ENCODE results near the gene COLEC12. TPM values are rescaled to one million over a fixed set of nuclear protein-coding genes. Genes with fewer than 3 reads are reported as not detected.
"Not testable (repeated sequence)": the region's sequence is repeated elsewhere in the genome, so short reads cannot be mapped to it uniquely, and the experiment has no call there.

The COLEC12 gene
- total and polyA plus RNA-seq, 5 donors from 2014 or later = not detected

GRCh38 chr18:410047-410455 lies 90.5 kb downstream of the COLEC12 start:
- no peak overlapping the region for H3K27ac Mint-ChIP-seq
- Histone ChIP-seq H3K27ac (ENCODE audit: insufficient read depth, low read length, poor library complexity, severe bottlenecking) (no peak overlapping the region), H3K4me3 (ENCODE audit: low read depth, low read length) (no peak overlapping the region), H3K9me3 (ENCODE audit: control insufficient read depth in 2 of 2, low read length in 2 of 2) (peaks cover 0 to 6% of the 10 kb centered on the region in 2 experiments), H3K36me3 (ENCODE audit: control insufficient read depth, insufficient read depth, low read length) (no peaks in the 10 kb centered on the region), H3K27me3 (ENCODE audit: control insufficient read depth, insufficient read depth, low read length) (no peaks in the 10 kb centered on the region), H3K4me1 (ENCODE audit: control insufficient read depth, insufficient read depth, low read length, poor library complexity, severe bottlenecking) (no peaks in the 10 kb centered on the region)
- peaks cover 9% of the 10 kb centered on the region for H3K27me3 Mint-ChIP-seq
- no peaks in the 10 kb centered on the region for H3K4me1 Mint-ChIP-seq
- DNase-seq (no peak), ATAC-seq (ENCODE audit: low read depth in 2 of 2) (no peak)
- no peaks in the 10 kb centered on the region for H3K36me3 Mint-ChIP-seq
- no peak overlapping the region for H3K4me3 Mint-ChIP-seq
- peaks cover 0 to 12% (median 5%) of the 10 kb centered on the region in 7 donors for H3K9me3 Mint-ChIP-seq

- H3K27ac ChIP-seq (ENCODE audit: insufficient read depth, low read length, poor library complexity, severe bottlenecking) = no peak overlapping the region
- H3K27me3 ChIP-seq (ENCODE audit: control insufficient read depth, insufficient read depth, low read length) = no peaks in the 10 kb centered on the region
- no peaks in the 10 kb centered on the region for H3K4me1 ChIP-seq (ENCODE audit: control insufficient read depth, insufficient read depth, low read length, poor library complexity, severe bottlenecking)
- H3K4me3 Mint-ChIP-seq = no peak overlapping the region
- no peaks in the 10 kb centered on the region for H3K36me3 ChIP-seq (ENCODE audit: control insufficient read depth, insufficient read depth, low read length)
- H3K4me3 ChIP-seq (ENCODE audit: low read depth, low read length) = no peak overlapping the region
- ATAC-seq (ENCODE audit: low read depth in 2 of 2) (no peak), DNase-seq (no peak)
- peaks cover 9% of the 10 kb centered on the region for H3K27me3 Mint-ChIP-seq
- no peaks in the 10 kb centered on the region for H3K4me1 Mint-ChIP-seq
- peaks cover 0 to 6% of the 10 kb centered on the region in 2 experiments for H3K9me3 ChIP-seq (ENCODE audit: control insufficient read depth in 2 of 2, low read length in 2 of 2)
- no peak overlapping the region for H3K27ac Mint-ChIP-seq
- no peaks in the 10 kb centered on the region for H3K36me3 Mint-ChIP-seq
- peaks cover 0 to 18% (median 4%) of the 10 kb centered on the region in 7 donors for H3K9me3 Mint-ChIP-seq
Observed at GRCh38 chr18:408367-408766, 92.1 kb downstream of the COLEC12 start.

GRCh38 chr18:407626-408224 lies 92.8 kb downstream of the COLEC12 start:
- Mint-ChIP-seq H3K36me3 (no peaks in the 10 kb centered on the region), H3K27me3 (peaks cover 9% of the 10 kb centered on the region), H3K9me3 (peaks cover 0 to 18% (median 6%) of the 10 kb centered on the region in 7 donors), H3K4me3 (no peak overlapping the region), H3K4me1 (no peaks in the 10 kb centered on the region), H3K27ac (no peak overlapping the region)
- Histone ChIP-seq H3K27me3 (ENCODE audit: control insufficient read depth, insufficient read depth, low read length) (no peaks in the 10 kb centered on the region), H3K9me3 (ENCODE audit: control insufficient read depth in 2 of 2, low read length in 2 of 2) (peaks cover 0 to 6% of the 10 kb centered on the region in 2 experiments), H3K27ac (ENCODE audit: insufficient read depth, low read length, poor library complexity, severe bottlenecking) (no peak overlapping the region), H3K4me1 (ENCODE audit: control insufficient read depth, insufficient read depth, low read length, poor library complexity, severe bottlenecking) (no peaks in the 10 kb centered on the region), H3K4me3 (ENCODE audit: low read depth, low read length) (no peak overlapping the region), H3K36me3 (ENCODE audit: control insufficient read depth, insufficient read depth, low read length) (no peaks in the 10 kb centered on the region)
- DNase-seq (no peak), ATAC-seq (ENCODE audit: low read depth in 2 of 2) (no peak)

GRCh38 chr18:407191-407590 lies 93.3 kb downstream of the COLEC12 start:
- ATAC-seq (ENCODE audit: low read depth in 2 of 2) (no peak), DNase-seq (no peak)
- Mint-ChIP-seq H3K9me3 (peaks cover 0 to 21% (median 6%) of the 10 kb centered on the region in 7 donors), H3K4me3 (no peak overlapping the region), H3K27me3 (peaks cover 9% of the 10 kb centered on the region), H3K27ac (no peak overlapping the region), H3K4me1 (no peaks in the 10 kb centered on the region), H3K36me3 (no peaks in the 10 kb centered on the region)
- no peaks in the 10 kb centered on the region for H3K36me3 ChIP-seq (ENCODE audit: control insufficient read depth, insufficient read depth, low read length)
- H3K9me3 ChIP-seq (ENCODE audit: control insufficient read depth in 2 of 2, low read length in 2 of 2) = peaks cover 0 to 6% of the 10 kb centered on the region in 2 experiments
- no peak overlapping the region for H3K27ac ChIP-seq (ENCODE audit: insufficient read depth, low read length, poor library complexity, severe bottlenecking)
- H3K4me3 ChIP-seq (ENCODE audit: low read depth, low read length) = no peak overlapping the region
- H3K27me3 ChIP-seq (ENCODE audit: control insufficient read depth, insufficient read depth, low read length) = no peaks in the 10 kb centered on the region
- no peaks in the 10 kb centered on the region for H3K4me1 ChIP-seq (ENCODE audit: control insufficient read depth, insufficient read depth, low read length, poor library complexity, severe bottlenecking)

GRCh38 chr18:406677-407076 lies 93.8 kb downstream of the COLEC12 start:
- Mint-ChIP-seq H3K4me1 (no peaks in the 10 kb centered on the region), H3K9me3 (peaks cover 0 to 21% (median 6%) of the 10 kb centered on the region in 7 donors), H3K4me3 (no peak overlapping the region), H3K27me3 (peaks cover 9% of the 10 kb centered on the region), H3K27ac (no peak overlapping the region), H3K36me3 (no peaks in the 10 kb centered on the region)
- DNase-seq (no peak), ATAC-seq (ENCODE audit: low read depth in 2 of 2) (no peak)
- H3K27ac ChIP-seq (ENCODE audit: insufficient read depth, low read length, poor library complexity, severe bottlenecking) = no peak overlapping the region
- H3K9me3 ChIP-seq (ENCODE audit: control insufficient read depth in 2 of 2, low read length in 2 of 2) = peaks cover 0 to 6% of the 10 kb centered on the region in 2 experiments
- no peaks in the 10 kb centered on the region for H3K36me3 ChIP-seq (ENCODE audit: control insufficient read depth, insufficient read depth, low read length)
- H3K27me3 ChIP-seq (ENCODE audit: control insufficient read depth, insufficient read depth, low read length) = no peaks in the 10 kb centered on the region
- no peaks in the 10 kb centered on the region for H3K4me1 ChIP-seq (ENCODE audit: control insufficient read depth, insufficient read depth, low read length, poor library complexity, severe bottlenecking)
- H3K4me3 ChIP-seq (ENCODE audit: low read depth, low read length) = no peak overlapping the region

GRCh38 chr18:405006-405405 lies 95.5 kb downstream of the COLEC12 start:
- not testable (repeated sequence) for H3K4me1 Mint-ChIP-seq; H3K36me3 Mint-ChIP-seq; H3K4me3 Mint-ChIP-seq; ATAC-seq (ENCODE audit: low read depth in 2 of 2); H3K36me3 ChIP-seq (ENCODE audit: control insufficient read depth, insufficient read depth, low read length); H3K27ac ChIP-seq (ENCODE audit: insufficient read depth, low read length, poor library complexity, severe bottlenecking); H3K27me3 Mint-ChIP-seq; H3K4me3 ChIP-seq (ENCODE audit: low read depth, low read length); H3K27ac Mint-ChIP-seq; DNase-seq; H3K9me3 ChIP-seq (ENCODE audit: control insufficient read depth in 2 of 2, low read length in 2 of 2); H3K4me1 ChIP-seq (ENCODE audit: control insufficient read depth, insufficient read depth, low read length, poor library complexity, severe bottlenecking); H3K27me3 ChIP-seq (ENCODE audit: control insufficient read depth, insufficient read depth, low read length)
- H3K9me3 Mint-ChIP-seq = peaks cover 0 to 21% (median 6%) of the 10 kb centered on the region in 7 donors

- Mint-ChIP-seq H3K27me3 (peaks cover 6% of the 10 kb centered on the region), H3K36me3 (no peaks in the 10 kb centered on the region), H3K27ac (no peak overlapping the region), H3K4me1 (no peaks in the 10 kb centered on the region), H3K9me3 (peaks cover 0 to 21% (median 6%) of the 10 kb centered on the region in 7 donors), H3K4me3 (no peak overlapping the region)
- Histone ChIP-seq H3K4me3 (ENCODE audit: low read depth, low read length) (no peak overlapping the region), H3K9me3 (ENCODE audit: control insufficient read depth in 2 of 2, low read length in 2 of 2) (peaks cover 0 to 6% of the 10 kb centered on the region in 2 experiments), H3K36me3 (ENCODE audit: control insufficient read depth, insufficient read depth, low read length) (no peaks in the 10 kb centered on the region), H3K27me3 (ENCODE audit: control insufficient read depth, insufficient read depth, low read length) (no peaks in the 10 kb centered on the region), H3K27ac (ENCODE audit: insufficient read depth, low read length, poor library complexity, severe bottlenecking) (no peak overlapping the region), H3K4me1 (ENCODE audit: control insufficient read depth, insufficient read depth, low read length, poor library complexity, severe bottlenecking) (no peaks in the 10 kb centered on the region)
- no peak for DNase-seq
- no peak for ATAC-seq (ENCODE audit: low read depth in 2 of 2)
Observed at GRCh38 chr18:404061-404636, 96.4 kb downstream of the COLEC12 start.

- peaks cover 0 to 21% (median 6%) of the 10 kb centered on the region in 7 donors for H3K9me3 Mint-ChIP-seq
Observed at GRCh38 chr18:402129-402528, 98.4 kb downstream of the COLEC12 start.

More at GRCh38 chr18:402129-402528, 98.4 kb downstream of the COLEC12 start:
- no peak for ATAC-seq (ENCODE audit: low read depth in 2 of 2)
- Histone ChIP-seq H3K27ac (ENCODE audit: insufficient read depth, low read length, poor library complexity, severe bottlenecking) (no peak overlapping the region), H3K27me3 (ENCODE audit: control insufficient read depth, insufficient read depth, low read length) (no peaks in the 10 kb centered on the region), H3K36me3 (ENCODE audit: control insufficient read depth, insufficient read depth, low read length) (no peaks in the 10 kb centered on the region), H3K4me3 (ENCODE audit: low read depth, low read length) (no peak overlapping the region), H3K4me1 (ENCODE audit: control insufficient read depth, insufficient read depth, low read length, poor library complexity, severe bottlenecking) (no peaks in the 10 kb centered on the region), H3K9me3 (ENCODE audit: control insufficient read depth in 2 of 2, low read length in 2 of 2) (peaks cover 0 to 6% of the 10 kb centered on the region in 2 experiments)
- no peak overlapping the region for H3K4me3 Mint-ChIP-seq
- no peaks in the 10 kb centered on the region for H3K4me1 Mint-ChIP-seq
- peak in 1 of 3 donors; percentile 0 for DNase-seq
- H3K27ac Mint-ChIP-seq = no peak overlapping the region
- H3K27me3 Mint-ChIP-seq = peaks cover 7% of the 10 kb centered on the region
- no peaks in the 10 kb centered on the region for H3K36me3 Mint-ChIP-seq

Measured in CD4-positive, CD25-positive, alpha-beta regulatory T cell (primary cell).